Neuronal stem cell (in vitro differentiated cells): ENCODE data around the gene F13A1.
"Not testable (repeated sequence)": the region's sequence is repeated elsewhere in the genome, so short reads cannot be mapped to it uniquely, and the experiment has no call there.

ENCODE experiments used
- DNase-seq: peaks from one replicate; pipeline ENCODE4 v3.0.0-alpha.2; 2013; ENCODE audit warnings: low spot score
- H2AFZ ChIP-seq: one replicate; pipeline ENCODE4 v1.6.1; 2013; ENCODE audit warnings: mild to moderate bottlenecking, low read length, inconsistent platforms
- H2AK5ac ChIP-seq: 2 replicates; pipeline ENCODE4 v1.6.1; 2013; ENCODE audit warnings: low read depth, mild to moderate bottlenecking, inconsistent platforms, low read length, moderate library complexity, mixed read lengths
- H2BK120ac ChIP-seq: 2 replicates; pipeline ENCODE4 v1.6.1; 2013; ENCODE audit warnings: low read depth, mild to moderate bottlenecking, inconsistent platforms, low read length, moderate library complexity, mixed read lengths
- H2BK12ac ChIP-seq: one replicate; pipeline ENCODE4 v1.6.1; 2013; ENCODE audit warnings: low read length, inconsistent platforms
- H2BK15ac ChIP-seq: 2 replicates; pipeline ENCODE4 v1.6.1; 2013; ENCODE audit warnings: mild to moderate bottlenecking, low read length, inconsistent platforms, mixed read lengths
- H2BK5ac ChIP-seq: one replicate; pipeline ENCODE4 v1.6.1; 2013; ENCODE audit warnings: inconsistent platforms, mild to moderate bottlenecking, low read length, moderate library complexity
- H3K14ac ChIP-seq: one replicate; pipeline ENCODE4 v1.6.1; 2013; ENCODE audit warnings: low read length, inconsistent platforms
- H3K18ac ChIP-seq: 2 replicates; pipeline ENCODE4 v1.6.1; 2013; ENCODE audit warnings: low read length, inconsistent platforms
- H3K23ac ChIP-seq: 2 replicates; pipeline ENCODE4 v1.6.1; 2013; ENCODE audit warnings: low read depth, mild to moderate bottlenecking, mixed read lengths, low read length, inconsistent platforms; ENCODE audit not compliant: poor library complexity
- H3K27ac ChIP-seq: replicated peaks from 3 replicates; pipeline ENCODE4 v1.5.1; 2013; ENCODE audit warnings: low read length, inconsistent platforms
- H3K27me3 ChIP-seq, 3 experiments: 2 replicates each; pipeline ENCODE4 v1.6.1; 2013; ENCODE audit warnings: low read length in 3 of 3, mild to moderate bottlenecking in 2 of 3, inconsistent platforms in 1 of 3, low read depth in 1 of 3, mixed read lengths in 1 of 3, moderate library complexity in 1 of 3; ENCODE audit not compliant: control insufficient read depth in 3 of 3, insufficient read depth in 3 of 3
- H3K36me3 ChIP-seq, 2 donors: replicated peaks in 1 of 2; 2 replicates each; pipeline ENCODE4 v1.6.1; 2013; ENCODE audit warnings: low read length in 2 of 2; ENCODE audit not compliant: control insufficient read depth in 2 of 2, insufficient read depth in 2 of 2
- H3K4ac ChIP-seq: 2 replicates; pipeline ENCODE4 v1.6.1; 2013; ENCODE audit warnings: inconsistent platforms, mild to moderate bottlenecking, low read length, moderate library complexity
- H3K4me1 ChIP-seq, 2 donors: 1 replicate in 1 of 2; 2 replicates in 1 of 2; pipeline ENCODE4 v1.6.1; 2013; ENCODE audit warnings: low read length in 2 of 2, low read depth in 1 of 2; ENCODE audit not compliant: control insufficient read depth in 2 of 2, insufficient read depth in 1 of 2
- H3K4me2 ChIP-seq: one replicate; pipeline ENCODE4 v1.6.1; 2013; ENCODE audit warnings: mild to moderate bottlenecking, low read length, inconsistent platforms; ENCODE audit not compliant: insufficient read depth, poor library complexity, severe bottlenecking
- H3K4me3 ChIP-seq, 2 donors: 2 replicates each; pipeline ENCODE4 v1.5.1; 2013; ENCODE audit warnings: low read length in 2 of 2, mild to moderate bottlenecking in 2 of 2, inconsistent platforms in 1 of 2, moderate library complexity in 1 of 2
- H3K79me1 ChIP-seq: one replicate; pipeline ENCODE4 v1.6.1; 2013; ENCODE audit warnings: low read depth, mild to moderate bottlenecking, inconsistent platforms, low read length, moderate library complexity
- H3K9ac ChIP-seq: one replicate; pipeline ENCODE4 v1.6.1; 2013; ENCODE audit warnings: mild to moderate bottlenecking, low read depth, low read length, inconsistent platforms; ENCODE audit not compliant: poor library complexity
- H3K9me3 ChIP-seq, 2 donors: replicated peaks in 1 of 2; 2 replicates each; pipeline versions ENCODE3 to v1.6.1; 2013; ENCODE audit warnings: low read length in 2 of 2, mild to moderate bottlenecking in 2 of 2, inconsistent platforms in 1 of 2, low read depth in 1 of 2, mixed read lengths in 1 of 2, moderate library complexity in 1 of 2; ENCODE audit not compliant: control insufficient read depth in 2 of 2, insufficient read depth in 1 of 2
- H4K8ac ChIP-seq: one replicate; pipeline ENCODE4 v1.6.1; 2013; ENCODE audit warnings: low read depth, mild to moderate bottlenecking, inconsistent platforms, low read length, moderate library complexity
- H4K91ac ChIP-seq: one replicate; pipeline ENCODE4 v1.6.1; 2013; ENCODE audit warnings: low read length, low read depth, mild to moderate bottlenecking, inconsistent platforms; ENCODE audit not compliant: poor library complexity
- WGBS, 2 donors: extraction: QIAGEN DNeasy Blood & Tissue Kit; methylation state at CpG; one replicate each; pipeline ENCODE4 v1.1.7; 2013; ENCODE audit warnings: missing lambda C conversion rate in 2 of 2, mixed read lengths in 1 of 2; ENCODE audit not compliant: insufficient read length in 2 of 2, insufficient replicate concordance in 1 of 2; ENCODE audit errors: extremely low coverage in 2 of 2; 5-methylcytosine and 5-hydroxymethylcytosine counted together

F13A1 gene

DNA sequence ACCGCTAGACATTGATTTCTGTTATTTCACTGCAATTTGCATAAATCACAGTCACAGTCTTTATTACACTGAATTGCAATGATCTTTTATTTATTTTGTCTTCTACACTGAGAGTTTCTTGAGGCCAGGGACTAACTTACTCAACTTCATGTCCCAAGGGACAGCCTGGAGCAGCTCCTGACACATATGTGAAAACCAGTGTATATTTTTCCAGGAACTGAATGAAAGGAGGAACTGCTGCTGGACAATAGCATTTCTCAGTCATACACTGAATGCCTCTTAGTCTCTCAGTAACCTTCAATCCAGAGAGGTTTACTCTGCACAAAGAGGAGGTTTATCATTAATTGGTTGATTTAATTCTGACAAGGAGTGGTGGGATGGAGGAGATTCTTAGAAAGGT lies 5.9 kb downstream of the F13A1 start:
- no peak overlapping the region for H2BK15ac ChIP-seq
- peaks cover 0 to 4% (median 0%) of the 10 kb centered on the region in 3 experiments for H3K27me3 ChIP-seq
- no peak overlapping the region for H3K4me3 ChIP-seq
- no peak overlapping the region for H3K4ac ChIP-seq
- no CpG with 5 or more reads among the region's 1 CpG for WGBS, 2 donors
- no peak overlapping the region for H4K91ac ChIP-seq
- H2BK120ac ChIP-seq, result no peak overlapping the region
- DNase-seq, result no peak
- H3K9me3 ChIP-seq, result no peaks in the 10 kb centered on the region
- H3K9ac ChIP-seq, result no peak overlapping the region
- H3K27ac ChIP-seq, result no peak overlapping the region
- no peaks in the 10 kb centered on the region for H3K36me3 ChIP-seq
- no peak overlapping the region for H3K18ac ChIP-seq
- no peak overlapping the region for H2BK5ac ChIP-seq
- peaks cover 15 to 16% of the 10 kb centered on the region in 2 donors for H3K4me1 ChIP-seq
- no peak overlapping the region for H4K8ac ChIP-seq
- H3K4me2 ChIP-seq, result no peak overlapping the region
- no peak overlapping the region for H3K14ac ChIP-seq
- H2AFZ ChIP-seq, result no peak overlapping the region
- no peak overlapping the region for H3K23ac ChIP-seq
- H2AK5ac ChIP-seq, result no peak overlapping the region
- H2BK12ac ChIP-seq, result no peak overlapping the region
- no peaks in the 10 kb centered on the region for H3K79me1 ChIP-seq

DNA sequence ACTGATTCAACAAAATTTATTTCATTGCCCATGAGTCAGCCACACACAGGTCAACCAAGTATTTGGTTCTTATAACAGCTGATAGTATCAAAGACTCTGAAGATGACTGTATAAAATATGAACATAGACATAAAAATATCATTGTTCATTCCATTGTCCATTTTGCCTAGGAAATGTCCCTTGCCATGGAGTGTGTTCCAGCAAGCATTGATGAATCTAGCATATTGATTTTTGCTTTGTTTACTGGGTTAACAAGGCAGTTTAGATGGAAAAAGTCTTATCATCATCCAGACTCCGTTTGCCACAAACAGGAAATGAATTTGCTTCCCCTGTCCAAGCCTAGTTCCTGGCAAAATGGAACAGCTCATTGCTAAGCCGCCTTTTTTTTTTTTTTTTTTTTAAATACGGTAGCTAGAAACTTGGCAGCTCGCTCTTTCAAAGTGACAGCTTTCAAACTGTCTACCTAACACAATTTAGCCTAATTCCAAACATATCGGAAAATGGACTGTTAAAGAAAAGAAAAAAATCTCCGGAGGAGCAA lies 7.5 kb downstream of the F13A1 start:
- Histone ChIP-seq H3K36me3 (no peaks in the 10 kb centered on the region), H2AFZ (no peak overlapping the region), H3K79me1 (no peaks in the 10 kb centered on the region), H3K27me3 (no peaks in the 10 kb centered on the region), H3K9me3 (no peaks in the 10 kb centered on the region), H3K4me1 (peaks cover 8 to 12% of the 10 kb centered on the region in 2 donors), H2BK12ac (no peak overlapping the region), H3K9ac (no peak overlapping the region), H4K8ac (no peak overlapping the region), H3K4me2 (no peak overlapping the region), H3K18ac (no peak overlapping the region), H3K14ac (no peak overlapping the region), H2BK5ac (no peak overlapping the region), H2BK120ac (no peak overlapping the region), H3K4me3 (no peak overlapping the region), H2AK5ac (no peak overlapping the region), H4K91ac (no peak overlapping the region), H3K27ac (no peak overlapping the region), H3K23ac (no peak overlapping the region), H2BK15ac (no peak overlapping the region), H3K4ac (no peak overlapping the region)
- WGBS, 2 donors, result no CpG with 5 or more reads among the region's 6 CpGs
- no peak for DNase-seq

DNA sequence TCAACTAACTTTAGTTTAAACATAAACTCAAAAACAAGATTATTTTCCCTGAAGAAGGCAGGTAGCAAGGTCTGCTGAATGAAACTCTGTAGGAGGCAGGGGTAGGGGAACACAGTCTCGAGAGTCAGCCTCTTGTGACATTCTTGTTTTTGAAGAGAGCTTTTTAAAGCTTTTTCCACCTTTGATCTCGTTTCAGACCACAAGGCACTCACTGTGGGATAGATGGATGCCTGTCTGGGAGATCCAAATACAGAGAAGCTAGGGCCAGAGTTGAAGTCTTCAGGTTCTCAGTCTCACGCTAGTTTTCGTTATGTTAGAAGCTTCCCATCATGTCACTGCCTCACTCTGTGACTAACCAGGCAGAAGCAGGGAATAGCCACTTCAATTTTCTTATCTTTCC lies 14.9 kb downstream of the F13A1 start:
- Histone ChIP-seq H2BK120ac (no peak overlapping the region), H2AK5ac (no peak overlapping the region), H3K36me3 (no peaks in the 10 kb centered on the region), H4K8ac (no peak overlapping the region), H3K4ac (no peak overlapping the region), H2BK12ac (no peak overlapping the region), H3K27me3 (no peaks in the 10 kb centered on the region), H4K91ac (no peak overlapping the region), H3K4me3 (no peak overlapping the region), H3K14ac (no peak overlapping the region), H3K79me1 (no peaks in the 10 kb centered on the region), H2BK15ac (no peak overlapping the region), H3K9me3 (peaks cover under 1 to 2% of the 10 kb centered on the region in 2 donors), H3K4me1 (peaks cover 0 to 3% of the 10 kb centered on the region in 2 donors), H3K18ac (no peak overlapping the region), H2BK5ac (no peak overlapping the region), H3K23ac (no peak overlapping the region), H3K9ac (no peak overlapping the region), H2AFZ (no peak overlapping the region), H3K27ac (no peak overlapping the region), H3K4me2 (no peak overlapping the region)
- no peak for DNase-seq
- no CpG with 5 or more reads among the region's 4 CpGs for WGBS, 2 donors

GRCh38 chr6:6300383-6300782 lies 20.1 kb downstream of the F13A1 start:
- H3K27me3 ChIP-seq, H2BK15ac ChIP-seq, H2BK120ac ChIP-seq, H2AFZ ChIP-seq, H3K14ac ChIP-seq, H3K9me3 ChIP-seq, H3K9ac ChIP-seq, H3K36me3 ChIP-seq, H3K18ac ChIP-seq, H3K27ac ChIP-seq, H4K91ac ChIP-seq, H2AK5ac ChIP-seq, H3K79me1 ChIP-seq, H3K4ac ChIP-seq, H2BK5ac ChIP-seq, H3K4me1 ChIP-seq, H3K4me3 ChIP-seq, H4K8ac ChIP-seq, DNase-seq, H3K4me2 ChIP-seq, H3K23ac ChIP-seq, H2BK12ac ChIP-seq: not testable (repeated sequence)
- no CpG with 5 or more reads among the region's 19 CpGs for WGBS, 2 donors
